RPMI7951 (cell line): ENCODE data around the gene NAA10. TPM values are rescaled to one million over a fixed set of nuclear protein-coding genes. Genes with fewer than 3 reads are reported as not detected.

Experiments
- DNase-seq: peaks from one replicate; pipeline ENCODE4 v3.0.0-alpha.2; 2012; ENCODE audit warnings: low read depth
- total RNA-seq: library from RNA; depleted of rRNA; stranded (reverse); fragments of >200 nt; shearing (Covaris generic); gene quantifications from 2 replicates; pipeline ENCODE4 v1.2.3, GENCODE V29; 2014

The NAA10 gene
- total RNA-seq, 1 experiment from 2014 or later: 96.4 TPM

- DNase-seq: peak; percentile 94
These were observed 6.7 kb downstream of the NAA10 start for GRCh38 chrX:153927922-153928760.

- no peak for DNase-seq
These were observed 7.2 kb downstream of the NAA10 start for GRCh38 chrX:153927672-153927921.

GRCh38 chrX:153926858-153927671, 7.8 kb downstream of the NAA10 start:
- peak; percentile 72 for DNase-seq

GRCh38 chrX:153926552-153926857, 8.3 kb downstream of the NAA10 start:
- DNase-seq: no peak

GRCh38 chrX:153925739-153926551, 8.9 kb downstream of the NAA10 start, which contains the start of gene ARHGAP4:
Gene ARHGAP4 (minus strand): TSS chrX:153926264. CDS start chrX:153926202, 62 bp downstream.
- no peak for DNase-seq

GRCh38 chrX:153925387-153925738, 9.5 kb downstream of the NAA10 start:
- DNase-seq: no peak

- DNase-seq: peak; percentile 51
These were observed 10.5 kb downstream of the NAA10 start for GRCh38 chrX:153924149-153924861.

GRCh38 chrX:153922932-153923857, 11.6 kb downstream of the NAA10 start:
- DNase-seq: peak; percentile 50

- peak; percentile 20 for DNase-seq
These were observed 13.1 kb downstream of the NAA10 start for GRCh38 chrX:153921511-153922446.

- no peak for DNase-seq
These were observed 13.8 kb downstream of the NAA10 start for GRCh38 chrX:153921070-153921469.

- no peak for DNase-seq
These were observed 14.3 kb downstream of the NAA10 start for GRCh38 chrX:153920546-153920945.

- no peak for DNase-seq
These were observed 15.6 kb downstream of the NAA10 start for GRCh38 chrX:153919281-153919680.

GRCh38 chrX:153917869-153918268, 17.0 kb downstream of the NAA10 start:
- DNase-seq: no peak

GRCh38 chrX:153913701-153914100, 21.1 kb downstream of the NAA10 start:
- DNase-seq: no peak

GRCh38 chrX:153913211-153913610, 21.6 kb downstream of the NAA10 start:
- DNase-seq: no peak

- no peak for DNase-seq
These were observed 23.0 kb downstream of the NAA10 start for GRCh38 chrX:153911798-153912197.

GRCh38 chrX:153910446-153910845, 24.4 kb downstream of the NAA10 start:
- DNase-seq: no peak

- no peak for DNase-seq
These were observed 24.9 kb downstream of the NAA10 start for GRCh38 chrX:153909980-153910360.
